ENCODE data around the gene MAPKAPK2.
"Not testable (repeated sequence)": the region's sequence is repeated elsewhere in the genome, so short reads cannot be mapped to it uniquely, and the experiment has no call there.

MAPKAPK2 gene

GRCh38 chr1:206684478-206685333 lies at the start of gene MAPKAPK2:
Gene MAPKAPK2 (plus strand): TSS chr1:206684905. CDS start chr1:206685230, 325 bp downstream.
- DNase-seq, result peak; percentile 41

GRCh38 chr1:206635080-206635977 lies 49.4 kb upstream of the MAPKAPK2 start, which contains the start of gene DYRK3:
Gene DYRK3 (plus strand): TSS chr1:206635536. CDS start chr1:206635704, 168 bp downstream.
- peak; percentile 87 for DNase-seq

GRCh38 chr1:206635978-206636345 lies 48.7 kb upstream of the MAPKAPK2 start:
- DNase-seq, result no peak

GRCh38 chr1:206636671-206637070 lies 48.0 kb upstream of the MAPKAPK2 start:
- DNase-seq, result no peak

GRCh38 chr1:206637605-206638004 lies 47.1 kb upstream of the MAPKAPK2 start:
- DNase-seq, result no peak

- not testable (repeated sequence) for DNase-seq
These were observed 42.6 kb upstream of the MAPKAPK2 start for GRCh38 chr1:206642074-206642473.

GRCh38 chr1:206643118-206643698 lies 41.5 kb upstream of the MAPKAPK2 start:
- DNase-seq, result no peak

- DNase-seq, result no peak
These were observed 38.2 kb upstream of the MAPKAPK2 start for GRCh38 chr1:206646504-206646903.

- no peak for DNase-seq
These were observed 37.5 kb upstream of the MAPKAPK2 start for GRCh38 chr1:206647224-206647623.

GRCh38 chr1:206649261-206649921 lies 35.3 kb upstream of the MAPKAPK2 start:
- no peak for DNase-seq

GRCh38 chr1:206651014-206651413 lies 33.7 kb upstream of the MAPKAPK2 start:
- no peak for DNase-seq

GRCh38 chr1:206651958-206652890 lies 32.5 kb upstream of the MAPKAPK2 start:
- no peak for DNase-seq

GRCh38 chr1:206653715-206654459 lies 30.8 kb upstream of the MAPKAPK2 start:
- DNase-seq, result no peak

- no peak for DNase-seq
These were observed 29.9 kb upstream of the MAPKAPK2 start for GRCh38 chr1:206654828-206655227.

GRCh38 chr1:206655471-206655882 lies 29.2 kb upstream of the MAPKAPK2 start:
- DNase-seq, result peak; percentile 70

GRCh38 chr1:206656936-206657335 lies 27.8 kb upstream of the MAPKAPK2 start:
- no peak for DNase-seq

- no peak for DNase-seq
These were observed 27.0 kb upstream of the MAPKAPK2 start for GRCh38 chr1:206657751-206658150.

GRCh38 chr1:206658264-206658980 lies 26.3 kb upstream of the MAPKAPK2 start:
- DNase-seq, result no peak

GRCh38 chr1:206658981-206659273 lies 25.8 kb upstream of the MAPKAPK2 start:
- DNase-seq, result no peak

- no peak for DNase-seq
These were observed 24.6 kb upstream of the MAPKAPK2 start for GRCh38 chr1:206660136-206660535.

Measured in NCI-H2171 treated with DMSO at 0.1 percent for 48 hours (cell line).